SKM-1 (cell line): ENCODE measurements around the gene KRTAP10-3.

Experiments used
- DNase-seq: peaks from one replicate; lab custom pipeline; 2025; ENCODE audit not compliant: unreplicated experiment; lab: John Stamatoyannopoulos, UW

The KRTAP10-3 gene

DNA sequence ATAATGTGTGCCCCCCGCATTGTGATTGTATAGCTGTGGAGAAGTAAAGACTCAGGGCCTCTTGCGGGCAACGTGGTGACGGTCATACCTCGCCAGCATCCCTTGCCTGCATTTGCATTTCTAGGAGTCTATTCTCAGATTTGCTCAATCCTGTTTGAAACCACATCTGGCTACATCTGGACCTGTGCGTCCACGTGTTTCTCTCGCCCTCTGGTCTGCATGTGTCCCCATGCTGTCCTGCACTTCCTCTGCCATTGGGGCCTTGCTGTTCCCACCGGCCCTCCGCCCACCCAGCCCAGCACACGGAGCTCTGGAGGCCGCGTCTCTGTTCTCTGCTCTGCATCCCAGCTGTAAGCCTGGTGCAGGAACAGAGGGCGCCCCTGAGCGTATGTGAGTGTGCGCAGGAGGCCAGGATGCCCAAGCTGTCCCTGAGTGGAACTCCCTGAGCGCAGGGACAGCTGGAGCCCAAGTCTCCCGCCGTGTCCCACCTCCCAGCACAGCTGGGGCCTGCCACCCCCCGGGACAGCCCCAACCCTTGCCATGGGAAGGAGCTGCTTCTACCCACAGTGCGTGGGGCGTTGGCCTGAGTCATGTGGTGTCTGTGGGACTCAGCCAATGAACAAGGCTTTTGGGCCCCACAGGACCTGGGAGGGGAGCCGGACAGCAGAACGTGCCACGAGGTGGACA, 8.9 kb downstream of the KRTAP10-3 start:
- DNase-seq: no peak

DNA sequence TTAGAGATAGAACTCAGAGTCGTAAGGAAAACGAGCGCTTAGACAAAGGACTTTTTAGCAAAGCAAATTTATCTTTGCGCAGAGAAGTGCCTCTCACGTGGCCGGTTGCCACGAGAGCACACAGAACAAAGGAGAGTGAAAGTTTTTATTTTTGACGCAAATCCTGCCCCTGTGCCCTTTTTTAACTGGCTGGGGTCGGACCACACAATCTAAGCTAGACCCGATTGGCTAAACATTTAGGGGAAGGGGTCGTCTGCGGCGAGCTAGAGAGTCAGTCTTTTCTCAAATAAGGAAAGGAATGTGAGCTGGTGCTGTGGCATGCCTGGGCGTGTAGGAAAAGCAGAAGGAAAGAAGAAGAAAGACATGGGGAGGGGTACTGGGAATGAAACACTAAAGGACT, 9.7 kb downstream of the KRTAP10-3 start:
- no peak for DNase-seq

DNA sequence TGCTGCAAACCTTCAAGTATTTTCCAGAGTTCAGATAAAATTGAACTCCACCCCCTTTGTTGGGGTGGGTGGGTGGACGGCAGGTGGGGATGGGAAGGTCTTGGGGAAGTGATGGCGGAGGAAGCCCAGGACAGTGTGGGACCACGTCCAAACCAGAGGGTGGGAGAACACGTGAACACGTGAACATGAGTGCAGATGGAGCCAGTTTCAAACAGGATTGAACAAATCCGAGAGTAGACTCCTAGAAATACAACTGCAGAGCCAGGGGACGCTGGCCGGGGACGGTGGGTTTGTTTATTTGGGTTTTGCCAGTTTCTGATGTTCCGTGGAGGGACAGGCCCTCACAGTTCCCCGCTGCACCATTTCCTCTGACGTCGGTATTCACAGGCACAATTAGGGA, 10.2 kb downstream of the KRTAP10-3 start:
- DNase-seq: no peak

DNA sequence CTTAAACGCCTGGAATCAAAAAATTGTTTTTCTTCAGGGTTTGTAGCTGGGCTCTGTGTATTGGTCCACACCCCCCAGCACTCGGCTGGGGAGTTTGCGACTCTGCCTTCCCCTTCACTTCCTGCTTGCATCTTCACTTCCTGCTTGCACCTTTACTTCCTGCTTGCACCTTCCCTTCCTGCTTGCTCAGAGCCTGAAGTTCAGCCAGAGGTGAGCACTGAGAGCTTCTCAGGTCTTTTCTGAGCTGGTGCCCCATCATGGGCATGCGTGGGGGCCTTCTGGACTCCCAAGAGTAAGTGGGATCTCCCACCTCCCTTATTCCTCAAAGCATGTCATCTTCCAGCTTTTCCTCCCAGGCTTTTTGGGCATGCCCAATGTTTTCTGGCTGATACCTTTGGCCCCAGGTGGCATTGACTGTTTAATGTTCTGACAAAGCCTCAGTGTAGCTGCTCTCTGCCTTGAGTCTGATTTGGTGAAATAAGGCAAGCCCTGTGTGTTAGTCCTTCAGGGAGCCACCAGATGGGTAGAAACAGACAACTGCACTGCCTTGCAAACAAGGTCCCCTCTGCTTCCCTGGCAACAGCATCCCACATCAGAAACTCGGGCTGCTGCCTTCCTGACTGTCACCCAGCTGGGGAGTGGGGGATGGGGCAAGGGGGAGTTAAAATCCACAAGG, 10.8 kb downstream of the KRTAP10-3 start:
- no peak for DNase-seq

DNA sequence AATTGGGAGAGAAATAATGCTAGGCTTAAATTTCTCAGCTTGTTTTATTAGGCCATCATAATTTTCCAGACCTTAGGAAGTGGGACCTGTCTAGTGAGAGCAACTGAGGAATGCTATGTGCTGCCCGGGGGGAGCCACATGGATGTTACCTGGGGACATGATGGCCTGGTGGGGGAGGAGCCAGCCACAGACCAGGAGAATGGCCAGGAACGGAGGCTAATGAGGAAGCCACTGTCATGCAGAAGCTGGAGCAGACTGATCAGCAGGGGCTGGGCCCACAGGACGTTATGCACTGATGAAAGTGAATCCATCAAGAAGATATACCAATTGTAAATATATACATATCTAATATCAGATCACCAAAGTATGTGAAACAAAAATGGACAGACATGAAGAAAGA, 14.0 kb downstream of the KRTAP10-3 start:
- DNase-seq: no peak

DNA sequence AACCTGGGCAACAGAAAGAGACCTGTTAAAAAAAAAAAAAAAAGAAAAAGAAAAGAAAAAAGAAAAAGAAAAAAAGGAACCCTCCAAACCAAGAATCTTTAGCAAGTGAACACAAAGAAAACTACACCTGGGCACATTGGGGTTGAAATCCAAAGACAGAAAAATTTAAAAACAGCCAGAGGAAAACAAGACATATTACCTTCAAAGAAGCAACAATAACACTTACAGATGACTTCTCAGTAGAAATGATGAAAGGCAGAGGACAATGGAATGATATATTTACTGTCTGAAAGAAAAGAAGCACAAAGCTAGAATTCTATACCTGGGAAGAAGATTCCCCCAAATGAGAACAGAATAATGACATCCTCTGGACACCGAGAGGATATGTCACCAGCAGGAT, 15.9 kb downstream of the KRTAP10-3 start:
- no peak for DNase-seq

DNA sequence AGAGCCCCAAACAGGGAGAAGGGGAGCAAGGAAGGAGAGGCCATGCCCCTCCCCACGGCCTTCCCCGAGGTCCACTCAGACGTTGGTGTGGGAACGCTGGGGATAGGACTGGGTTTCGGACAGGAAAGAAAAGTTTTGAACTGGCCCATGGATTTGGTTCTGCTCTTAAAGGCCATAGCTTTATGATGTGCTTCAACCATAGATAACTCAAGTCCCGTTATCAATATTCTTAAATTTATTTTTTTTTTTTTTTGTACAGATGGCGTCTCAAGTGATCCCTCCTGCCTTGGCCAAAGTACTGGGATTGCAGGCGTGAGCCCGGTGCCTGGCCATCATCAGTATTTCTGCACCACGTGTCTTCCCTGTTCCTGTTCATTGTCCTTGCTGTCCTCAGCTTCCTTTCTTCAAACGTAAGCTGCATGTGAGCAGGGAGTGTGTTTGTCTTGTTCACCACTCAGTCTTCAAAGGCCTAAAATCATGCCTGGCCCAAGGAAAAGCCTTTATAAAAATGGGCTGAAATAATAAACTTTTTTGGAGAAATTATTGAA, 17.8 kb downstream of the KRTAP10-3 start:
- DNase-seq: no peak

DNA sequence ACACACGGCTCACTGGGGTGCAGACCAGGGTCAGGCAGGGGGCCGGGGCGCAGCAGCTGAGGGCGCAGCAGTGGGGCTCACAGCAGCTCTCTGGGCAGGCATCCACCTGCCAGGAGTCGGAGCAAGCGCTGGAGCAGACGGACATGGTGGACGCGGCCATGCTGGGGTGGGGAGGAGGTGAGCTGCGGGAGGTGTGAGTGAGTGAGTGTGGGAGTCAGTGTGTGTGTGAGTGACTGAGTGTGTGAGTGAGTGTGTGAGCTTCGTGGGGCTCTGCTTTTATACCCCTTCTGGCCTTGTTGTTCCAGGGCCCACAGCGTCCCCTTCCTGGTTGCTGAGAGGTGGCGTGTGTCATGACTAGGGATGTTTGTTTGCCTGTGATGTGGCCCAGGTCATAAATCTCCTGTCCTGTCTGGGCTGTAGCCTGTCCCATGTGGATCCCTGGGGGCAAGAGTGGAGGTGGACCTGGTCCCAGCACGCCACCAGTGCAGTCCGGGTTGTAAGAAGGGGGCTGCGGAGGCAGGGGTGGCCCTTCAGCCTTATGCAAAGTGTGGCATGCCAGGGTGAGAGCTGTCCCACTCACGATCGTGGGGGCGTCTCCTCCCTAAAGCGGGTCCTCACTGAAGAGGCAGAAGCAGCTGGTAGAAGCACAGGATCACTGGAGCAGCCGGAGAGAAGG, 18.5 kb downstream of the KRTAP10-3 start, which contains the start of gene KRTAP10-1:
Gene KRTAP10-1, minus strand, starts transcription at position 205 of the 676 bp plus-strand sequence. Its CDS starts 45 bp downstream, at position 160.
- DNase-seq: no peak

DNA sequence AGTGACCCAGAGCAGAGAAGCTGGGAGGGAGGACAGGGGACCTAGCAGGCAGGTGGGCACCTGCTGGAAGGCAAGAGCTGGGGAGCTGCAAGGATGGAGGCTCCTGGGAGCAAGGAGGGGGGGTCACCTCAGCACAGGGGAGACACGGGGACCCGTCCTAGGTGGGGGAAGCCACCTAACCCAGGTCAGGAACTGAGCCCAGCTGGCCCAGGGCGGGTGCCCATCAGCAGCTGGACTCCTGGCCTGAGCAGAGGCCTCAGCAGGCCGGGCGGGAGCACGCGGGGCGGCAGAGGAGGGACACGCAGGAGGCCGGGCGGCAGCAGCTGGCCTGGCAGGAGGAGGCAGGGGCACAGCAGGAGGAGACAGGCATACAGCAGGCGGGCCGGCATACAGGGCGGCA, 19.5 kb downstream of the KRTAP10-3 start:
- no peak for DNase-seq

DNA sequence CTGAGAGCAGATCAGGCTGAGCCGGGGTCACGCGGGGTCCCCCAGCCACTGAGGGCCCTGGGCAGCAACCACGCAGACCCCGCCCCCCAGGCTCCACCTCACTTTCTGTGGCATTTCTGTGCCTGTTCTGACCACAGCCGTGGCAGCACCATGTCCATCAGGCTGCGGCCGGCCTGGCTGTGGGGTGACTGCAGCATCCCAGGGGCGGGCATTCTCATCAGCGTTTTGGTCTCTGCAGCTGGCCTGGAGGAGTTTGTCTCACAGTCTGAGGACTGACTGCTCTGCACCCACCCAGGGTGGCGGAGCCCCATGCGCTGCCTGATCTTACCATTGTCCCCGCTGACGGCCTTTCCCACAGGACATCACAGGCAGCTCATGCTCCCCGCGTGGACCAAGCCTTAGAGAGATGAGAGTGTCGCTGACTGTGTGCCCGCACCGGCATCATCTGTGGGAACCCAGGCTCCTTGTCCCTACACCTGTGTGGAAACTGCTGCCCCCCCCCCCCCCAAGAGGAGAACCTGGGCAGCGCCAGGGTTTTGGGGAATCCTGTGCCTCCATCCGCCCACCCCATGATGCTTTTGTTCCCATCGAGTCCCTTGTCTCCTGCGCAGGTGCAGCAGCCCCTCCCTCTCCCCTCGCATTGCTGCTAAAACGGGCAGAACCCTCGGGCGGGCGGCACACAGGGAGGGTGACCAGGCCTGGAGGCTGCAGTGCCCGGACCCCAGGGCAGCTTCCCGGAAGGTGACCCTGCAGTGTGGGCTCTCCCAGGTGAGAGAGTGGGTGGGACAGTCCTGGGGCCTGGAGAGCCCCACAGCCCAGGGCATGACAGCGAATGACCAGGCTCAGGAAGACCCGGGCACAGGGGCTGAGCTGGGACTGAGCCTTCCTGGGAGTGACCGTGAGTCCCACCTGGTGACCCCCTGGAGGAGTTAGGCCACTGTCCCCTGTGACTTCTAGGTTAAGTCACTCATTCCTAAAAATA, 20.4 kb downstream of the KRTAP10-3 start:
- no peak for DNase-seq

DNA sequence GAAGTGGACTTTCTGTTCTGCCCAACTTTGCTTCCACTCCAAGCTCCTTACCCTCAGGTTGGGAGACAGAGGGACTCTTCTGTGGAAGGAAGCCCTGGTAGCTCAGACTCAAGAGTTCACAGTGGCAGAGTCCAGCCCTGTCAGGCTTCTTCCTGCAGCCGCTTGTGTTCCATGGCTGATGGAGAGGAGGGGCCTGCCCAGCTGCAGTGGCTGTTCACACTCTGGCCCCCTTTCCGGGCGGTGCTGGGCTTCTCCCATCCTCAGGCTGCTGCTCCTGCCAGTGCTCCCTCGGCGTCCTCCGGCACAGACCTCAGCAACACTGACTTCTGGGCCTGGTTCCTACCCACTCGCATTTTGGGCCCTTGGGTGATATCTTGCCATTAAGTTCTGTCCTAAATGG, 22.6 kb downstream of the KRTAP10-3 start:
- DNase-seq: no peak

DNA sequence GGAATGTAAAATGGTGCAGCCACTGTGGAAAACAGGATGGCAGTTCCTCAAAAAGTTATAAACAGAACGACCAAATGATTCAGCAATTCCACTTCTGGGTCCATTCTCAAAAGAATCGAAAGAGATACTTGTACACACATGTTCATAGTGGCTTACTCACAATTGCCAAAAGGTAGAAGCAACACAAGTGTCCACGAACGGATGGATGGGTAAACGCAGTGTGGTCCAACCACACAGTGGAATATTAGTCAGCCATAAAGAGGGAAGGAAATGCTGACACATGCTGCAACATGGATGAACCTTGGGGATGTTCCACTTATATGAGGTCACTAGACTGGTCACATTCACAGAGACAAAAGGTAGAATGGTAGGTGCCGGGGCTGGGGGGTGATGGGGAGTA, 23.9 kb downstream of the KRTAP10-3 start:
- no peak for DNase-seq

DNA sequence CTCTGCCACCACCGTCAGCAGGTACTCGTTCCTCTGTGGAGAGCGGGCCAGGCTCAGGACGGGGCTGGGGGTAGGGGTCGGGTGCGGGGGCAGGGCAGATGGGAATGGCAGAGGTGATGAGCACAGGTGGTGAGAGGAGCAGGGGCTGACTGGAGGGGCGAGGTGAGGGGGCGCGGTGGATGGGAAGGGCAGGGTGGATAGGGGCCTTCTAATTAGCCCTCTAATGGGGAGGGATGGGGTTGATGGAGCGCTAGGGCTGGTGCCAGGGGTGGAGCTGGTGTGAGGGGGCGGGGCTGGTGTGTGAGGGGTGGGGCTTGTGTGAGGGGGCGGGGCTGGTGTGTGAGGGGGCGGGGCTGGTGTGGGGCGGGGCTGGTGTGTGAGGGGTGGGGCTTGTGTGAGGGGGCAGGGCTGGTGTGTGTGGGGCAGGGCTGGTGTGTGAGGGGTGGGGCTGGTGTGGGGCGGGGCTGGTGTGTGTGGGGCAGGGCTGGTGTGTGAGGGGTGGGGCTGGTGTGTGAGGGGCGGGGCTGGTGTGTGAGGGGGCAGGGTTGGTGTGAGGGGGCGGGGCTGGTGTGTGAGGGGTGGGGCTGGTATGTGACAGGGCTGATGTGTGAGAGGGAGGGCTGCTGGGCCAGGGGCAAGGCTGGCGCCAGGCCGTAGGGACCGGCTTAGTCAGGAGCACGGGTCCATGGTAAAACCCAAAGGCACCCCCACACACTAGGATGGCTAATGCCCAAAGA, 24.5 kb downstream of the KRTAP10-3 start:
- DNase-seq: no peak

DNA sequence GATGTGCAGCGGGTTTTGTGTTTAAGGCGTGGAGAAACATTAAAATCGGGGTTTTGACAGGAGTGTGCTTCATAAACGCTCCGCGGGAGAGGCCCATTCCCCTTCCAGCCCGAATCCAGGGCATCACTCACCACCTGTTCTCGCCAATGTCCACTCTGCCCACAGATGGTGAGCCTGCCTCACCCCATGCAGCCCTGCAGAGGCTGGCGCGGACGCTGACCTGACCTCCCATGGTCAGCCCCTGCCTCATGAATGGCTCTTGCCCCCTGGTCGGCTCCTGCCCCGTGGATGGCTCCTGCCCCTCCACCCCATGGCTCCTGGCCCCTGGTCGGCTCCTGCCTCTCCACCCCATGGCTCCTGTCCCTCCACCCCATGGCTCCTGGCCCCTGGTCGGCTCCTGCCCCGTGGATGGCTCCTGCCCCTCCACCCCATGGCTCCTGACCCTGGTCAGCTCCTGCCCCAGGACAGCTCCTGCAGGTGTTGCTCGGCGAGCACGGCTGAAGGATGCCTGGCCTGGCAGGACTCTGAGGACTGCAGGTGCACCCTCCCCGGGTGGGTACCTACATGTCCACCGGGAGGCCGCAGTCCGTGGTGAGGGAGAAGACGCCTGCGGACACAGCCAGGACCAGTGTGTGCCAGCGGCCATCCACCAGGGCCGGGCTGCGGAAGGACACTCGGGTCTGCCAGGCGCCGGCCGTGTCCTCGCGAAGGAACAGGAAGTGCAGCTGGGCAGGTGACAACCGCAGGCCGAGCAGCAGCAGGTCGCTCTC, 25.3 kb downstream of the KRTAP10-3 start:
- DNase-seq: no peak

DNA sequence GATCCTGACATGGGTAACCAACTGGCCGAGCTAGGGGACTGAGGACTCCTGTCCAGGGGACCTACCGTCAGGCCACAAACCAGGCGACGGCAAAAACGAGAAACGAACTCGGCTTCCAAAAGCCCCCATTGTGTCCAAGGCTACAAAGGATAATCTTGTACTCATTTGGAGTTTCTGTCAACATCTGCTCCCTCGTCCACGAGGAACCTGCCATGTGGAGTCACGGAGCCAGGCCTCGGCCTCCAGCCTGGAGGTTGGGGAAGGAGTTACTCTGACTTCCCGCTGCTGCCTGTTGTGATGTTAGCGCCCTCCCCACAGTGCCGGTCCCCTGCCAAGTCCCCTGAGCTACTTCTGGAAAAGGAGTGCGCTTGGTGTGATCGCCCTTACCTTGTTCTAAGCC, 25.9 kb downstream of the KRTAP10-3 start:
- no peak for DNase-seq

DNA sequence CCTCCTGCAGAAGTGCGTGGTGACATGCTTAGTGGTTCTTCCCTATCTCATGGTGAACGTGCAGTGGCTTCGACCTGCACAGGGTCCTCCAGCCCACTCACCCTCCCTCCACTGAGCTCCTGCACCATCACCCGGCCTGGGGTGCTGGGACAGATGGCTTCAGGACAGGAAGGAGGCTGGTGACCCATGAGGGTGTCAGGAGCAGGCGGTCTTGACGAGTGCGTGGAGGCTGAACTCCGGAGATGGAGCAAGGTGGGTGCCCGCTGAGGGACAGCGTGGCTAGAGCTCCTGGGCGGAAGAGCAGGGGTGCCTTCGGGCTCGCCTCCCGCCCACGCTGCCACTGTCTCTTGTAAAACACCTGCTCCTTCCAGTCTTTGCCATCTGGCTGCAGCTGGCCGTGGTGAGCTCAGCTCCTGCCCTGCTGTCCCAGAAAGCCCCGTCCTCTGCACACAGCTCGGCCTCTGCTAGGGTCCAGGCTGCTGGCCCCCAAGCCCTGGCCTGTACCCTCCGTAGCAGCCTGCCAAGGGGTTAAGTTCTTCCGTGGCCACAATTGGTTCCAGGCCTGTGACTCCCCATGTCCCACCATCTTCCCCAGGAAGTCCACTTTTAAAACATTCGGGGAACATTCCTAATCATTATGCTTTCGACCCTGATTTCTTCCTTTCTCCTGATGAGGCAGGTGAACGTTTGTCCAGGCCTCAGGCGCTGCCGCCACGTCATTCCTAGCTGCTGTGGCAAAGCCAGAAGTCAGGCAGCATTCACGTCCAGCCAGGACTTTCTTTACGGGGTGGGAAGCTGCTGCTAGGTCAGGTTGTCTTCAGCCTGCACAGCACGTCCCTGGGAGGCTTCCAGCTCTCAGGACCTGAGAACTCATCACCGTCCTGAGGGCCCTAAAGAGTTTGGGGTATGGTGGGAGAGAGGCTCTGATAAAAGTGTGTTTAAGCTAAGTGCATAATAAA, 26.7 kb downstream of the KRTAP10-3 start:
- no peak for DNase-seq

DNA sequence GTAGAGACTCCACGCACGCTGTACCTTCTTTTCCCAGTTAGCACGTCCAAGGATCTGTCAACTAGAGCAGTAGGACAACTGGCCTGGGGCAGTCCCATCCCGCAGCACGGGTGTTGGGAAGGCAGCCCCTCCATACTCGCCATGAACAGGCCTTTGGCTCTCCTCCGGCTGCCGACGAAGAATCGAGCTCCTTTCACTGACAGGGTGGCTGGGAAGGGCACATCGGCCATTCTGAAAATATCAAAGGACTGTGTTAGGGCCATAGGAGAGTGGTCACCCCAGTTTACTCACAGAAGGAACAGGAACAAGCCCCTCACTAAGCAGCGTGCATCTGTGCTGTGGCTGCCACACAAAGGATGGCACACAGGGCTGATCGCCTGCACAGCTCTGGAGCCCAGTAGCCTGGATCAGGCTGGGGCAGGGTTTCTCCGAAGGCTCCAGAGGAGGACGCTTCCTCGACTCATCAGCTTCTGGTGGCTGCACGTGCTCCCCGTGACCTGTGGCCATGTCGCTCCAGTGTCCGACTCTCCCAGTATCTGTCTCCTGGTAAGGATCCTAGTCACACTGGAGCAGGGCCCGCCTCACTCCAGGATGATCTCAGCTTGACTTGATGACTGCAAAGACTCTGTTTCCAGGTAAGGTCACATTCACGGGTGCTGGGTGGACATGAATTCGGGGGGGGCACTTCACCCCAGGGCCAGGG, 27.5 kb downstream of the KRTAP10-3 start:
- DNase-seq: no peak
